GM12878 (cell line): ENCODE data around the gene DENND4C. TPM values are rescaled to one million over a fixed set of nuclear protein-coding genes. Genes with fewer than 3 reads are reported as not detected.

Experiments
- ATAC-seq: fragments of 200-7000 bp; cut with Tn5 transposase; 3 replicates; pipeline ENCODE4 v1.9.1; 2020; ENCODE audit warnings: mild to moderate bottlenecking, moderate library complexity
- BruUV-seq: library from RNA; stranded (reverse); fragments of 400-500 nt; replicated peaks from 2 replicates; lab custom pipeline; 2021; lab: Mats Ljungman, UMichigan
- CTCF ChIA-PET: fragments of 300-600 bp; sonication (Branson Sonifier 250); formaldehyde crosslinking; extraction: SDS; loops from one replicate; lab custom pipeline; 2021; ENCODE audit warnings: inconsistent platforms; lab: Yijun Ruan, JAX
- POLR2A ChIA-PET: fragments of 350-600 bp; formaldehyde crosslinking; extraction: SDS; loops from one replicate; lab custom pipeline; 2021; ENCODE audit warnings: inconsistent platforms; lab: Charles Lee
- RAD21 ChIA-PET: fragments of 300-600 bp; sonication (Branson Sonifier 250); formaldehyde crosslinking; loops from one replicate; lab custom pipeline; 2023; ENCODE audit warnings: antibody characterized with exemption; ENCODE audit not compliant: unreplicated experiment; lab: Charles Lee
- SMC1A ChIA-PET: fragments of 300-600 bp; sonication (Branson Sonifier 250); formaldehyde crosslinking; loops from one replicate; lab custom pipeline; 2023; ENCODE audit not compliant: unreplicated experiment, uncharacterized antibody; lab: Charles Lee
- DNase-seq: peaks from one replicate; pipeline ENCODE4 v3.0.0-alpha.2; 2011; ENCODE audit warnings: low read depth, low spot score
- FAIRE-seq: peaks from 3 replicates; lab custom pipeline; 2011; peaks lifted over from hg19 to GRCh38; lab: Jason Lieb, UNC
- H2AFZ ChIP-seq: 2 replicates; pipeline ENCODE4 v1.6.0; 2011; ENCODE audit warnings: low read depth, low read length, control low read depth; ENCODE audit not compliant: control insufficient read depth
- H3K27ac ChIP-seq: 2 replicates; pipeline ENCODE4 v1.5.1; 2011; ENCODE audit warnings: control low read depth; ENCODE audit not compliant: control insufficient read depth, insufficient read depth
- H3K27me3 ChIP-seq, 2 experiments: replicated peaks in 1 of 2; 2 replicates each; pipeline versions ENCODE4 v1.6.0 to v1.6.1; 2011; ENCODE audit warnings: low read length in 1 of 2; ENCODE audit not compliant: control insufficient read depth in 2 of 2, insufficient read depth in 2 of 2
- H3K36me3 ChIP-seq, 2 experiments: 2 replicates each; pipeline ENCODE4 v1.5.1; 2011; ENCODE audit warnings: low read length in 1 of 2; ENCODE audit not compliant: control insufficient read depth in 2 of 2, insufficient read depth in 2 of 2
- H3K4me1 ChIP-seq: 2 replicates; pipeline ENCODE4 v1.6.1; 2011; ENCODE audit warnings: mild to moderate bottlenecking, low read length, moderate library complexity, mixed read lengths; ENCODE audit not compliant: control insufficient read depth, insufficient read depth
- H3K4me2 ChIP-seq: 2 replicates; pipeline ENCODE4 v1.6.0; 2011; ENCODE audit warnings: control low read depth; ENCODE audit not compliant: control insufficient read depth, insufficient read depth
- H3K4me3 ChIP-seq: fragments of 200-600 bp; sonication (generic); 2 replicates; pipeline ENCODE4 v1.5.1; 2016
- H3K79me2 ChIP-seq: 2 replicates; pipeline ENCODE4 v1.6.0; 2011; ENCODE audit warnings: low read length; ENCODE audit not compliant: control insufficient read depth, insufficient read depth
- H3K9ac ChIP-seq: 2 replicates; pipeline ENCODE4 v1.8.0; 2011; ENCODE audit warnings: low read length, control low read depth, mixed read lengths; ENCODE audit not compliant: control insufficient read depth, insufficient read depth
- H3K9me3 ChIP-seq: replicated peaks from 3 replicates; pipeline ENCODE4 v1.5.1; 2011; ENCODE audit warnings: mild to moderate bottlenecking, low read length; ENCODE audit not compliant: control insufficient read depth, insufficient read depth
- H4K20me1 ChIP-seq: 2 replicates; pipeline ENCODE4 v1.6.0; 2011; ENCODE audit not compliant: control insufficient read depth, insufficient read depth
- BACH1 ChIP-seq: fragments of 450-650 bp; IDR thresholded peaks from 2 replicates; pipeline ENCODE4 v1.6.1; 2017; ENCODE audit warnings: mild to moderate bottlenecking, borderline replicate concordance
- PAX5 ChIP-seq: IDR thresholded peaks from 2 replicates; pipeline ENCODE4 v1.6.1; 2011; ENCODE audit warnings: low read depth, low read length, borderline replicate concordance
- SIX5 ChIP-seq: IDR thresholded peaks from 2 replicates; pipeline ENCODE4 v1.6.1; 2011; ENCODE audit warnings: mild to moderate bottlenecking, low read depth, low read length, moderate library complexity; ENCODE audit not compliant: severe bottlenecking
- WGBS: methylation state at CpG from one replicate; pipeline ENCODE4 v1.1.6; 2016; ENCODE audit warnings: low lambda C conversion rate; ENCODE audit not compliant: insufficient replicate concordance, insufficient coverage; ENCODE audit errors: missing lambda C conversion rate; 5-methylcytosine and 5-hydroxymethylcytosine counted together
- in situ Hi-C: fragments of 300-500 bp; cut with MboI; formaldehyde crosslinking; loops from 9 replicates; pipeline ENCODE4 v1.14.3; 2018; ENCODE audit warnings: mixed read lengths
- intact Hi-C: fragments of 100-400 bp; cut with micrococcal nuclease; formaldehyde crosslinking; loops from one replicate; pipeline ENCODE4 v1.14.2; 2022; ENCODE audit not compliant: unreplicated experiment
- polyA plus RNA-seq, 11 experiments: library from polyadenylated mRNA; depleted of rRNA in 4 of 11; unstranded in 6 of 11; stranded (reverse) in 5 of 11; fragments of >200 nt; fragmentation: Nextera tagmentation in 4 of 11; fragmentation: Illumina TruSeq in 1 of 11; extraction: Ambion mirVana in 4 of 11; extraction: Trizol in 1 of 11; gene quantifications; 1 replicate in 1 of 11; 2 replicates in 10 of 11; pipeline versions ENCODE4 v1.2.1 to v1.2.3, GENCODE V29; 2011 to 2016; ENCODE audit warnings: inconsistent platforms in 2 of 11, missing spikeins in 2 of 11, low read depth in 1 of 11
- total RNA-seq, 4 experiments: library from RNA; depleted of rRNA in 3 of 4; stranded (reverse); fragments of >200 nt in 3 of 4; fragmentation: Illumina TruSeq in 1 of 4; extraction: Trizol in 1 of 4; gene quantifications; 2 replicates each; pipeline versions ENCODE4 v1.2.1 to v1.2.3, GENCODE V29; 2013 to 2021
- TF ChIP-seq, protein P1 (sequence below): IDR thresholded peaks from 2 replicates; pipeline ENCODE4 v1.6.1; 2012; ENCODE audit warnings: low read length, inconsistent platforms
- TF ChIP-seq, protein P2 (sequence below): IDR thresholded peaks from 2 replicates; pipeline ENCODE4 v1.6.1; 2011; ENCODE audit warnings: borderline replicate concordance, low read depth, mild to moderate bottlenecking, moderate library complexity, low read length; ENCODE audit not compliant: insufficient read depth, poor library complexity, severe bottlenecking
- TF ChIP-seq, protein P3 (sequence below): fragments of 450-650 bp; IDR thresholded peaks from 2 replicates; pipeline ENCODE4 v1.6.1; 2017; ENCODE audit warnings: mild to moderate bottlenecking, low read depth, inconsistent platforms; ENCODE audit not compliant: poor library complexity, severe bottlenecking
- TF ChIP-seq, protein P4 (sequence below): fragments of 450-650 bp; IDR thresholded peaks from 2 replicates; pipeline ENCODE4 v1.6.1; 2017; ENCODE audit warnings: mild to moderate bottlenecking
- TF ChIP-seq, protein P5 (sequence below): fragments of 450-650 bp; formaldehyde crosslinking; IDR thresholded peaks from 2 replicates; pipeline ENCODE4 v1.5.0; 2022; ENCODE audit warnings: mild to moderate bottlenecking, missing genetic modification characterization

The DENND4C gene
- total and polyA plus RNA-seq, 10 of the 15 experiments (the other 5 are each of a cell fraction or from before 2014, with no cell fraction given): 8.2 to 49.3 (median 24.7) TPM

DNA sequence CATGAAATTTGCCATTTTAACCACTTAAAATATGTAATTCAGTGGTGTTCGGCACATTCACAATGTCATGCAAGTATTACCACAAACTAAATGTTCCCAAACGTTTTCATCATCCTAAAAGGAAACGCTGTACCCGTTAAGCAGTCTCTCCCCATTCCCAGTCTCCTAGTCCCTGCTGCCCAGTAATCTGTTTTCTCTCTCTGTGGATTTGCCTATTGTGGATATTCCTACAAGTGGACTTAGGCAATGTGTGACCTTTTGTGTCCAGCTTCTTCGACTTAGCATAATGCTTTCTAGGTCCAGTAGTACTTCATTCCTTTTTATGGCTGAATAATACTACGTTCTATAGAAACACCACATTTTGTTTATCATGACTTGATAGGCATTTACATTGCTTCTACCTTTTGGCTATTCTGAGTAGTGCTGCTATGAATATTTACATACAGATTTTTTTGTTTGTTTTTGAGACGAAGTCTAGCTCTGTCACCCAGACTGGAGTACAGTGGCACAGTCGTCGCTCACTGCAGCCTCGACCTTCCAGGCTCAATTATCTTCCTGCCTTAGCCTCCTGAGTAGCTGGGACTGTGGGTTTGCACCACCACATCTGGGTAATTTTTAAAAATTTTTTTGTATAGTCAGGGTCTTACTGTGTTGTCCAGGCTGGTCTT, 13.0 kb downstream of the DENND4C start:
- Histone ChIP-seq H3K79me2 (peaks cover 61% of the 10 kb centered on the region), H3K9ac (no peak overlapping the region), H4K20me1 (no peaks in the 10 kb centered on the region), H3K4me2 (no peak overlapping the region), H3K4me1 (no peaks in the 10 kb centered on the region), H3K27ac (no peak overlapping the region), H3K27me3 (no peaks in the 10 kb centered on the region), H3K4me3 (no peak overlapping the region), H3K9me3 (no peaks in the 10 kb centered on the region; the same call in 1 of the 3 replicates), H2AFZ (no peak overlapping the region), H3K36me3 (no peaks in the 10 kb centered on the region; a peak in 1 of 4 replicates)
- BruUV-seq: no TSS peak
- ChIA-PET RAD21 (no interaction called here), POLR2A (interaction anchor here (0.6 to 2.9 kb wide), 3 partner anchors 10 to 49 kb away, joined by 3 to 14 read pairs (median 3); no protein-coding TSS in a partner anchor), SMC1A (interaction anchor here (2.1 to 2.7 kb wide), 2 partner anchors 9 to 11 kb away, joined by 5 to 7 read pairs; no protein-coding TSS in a partner anchor), CTCF (interaction anchor here (1.1 kb wide), 1 partner anchor 35 kb away, joined by 3 read pairs; no protein-coding TSS in a partner anchor)
- in situ Hi-C loops: no loop called here
- TF ChIP-seq, protein P1, sequence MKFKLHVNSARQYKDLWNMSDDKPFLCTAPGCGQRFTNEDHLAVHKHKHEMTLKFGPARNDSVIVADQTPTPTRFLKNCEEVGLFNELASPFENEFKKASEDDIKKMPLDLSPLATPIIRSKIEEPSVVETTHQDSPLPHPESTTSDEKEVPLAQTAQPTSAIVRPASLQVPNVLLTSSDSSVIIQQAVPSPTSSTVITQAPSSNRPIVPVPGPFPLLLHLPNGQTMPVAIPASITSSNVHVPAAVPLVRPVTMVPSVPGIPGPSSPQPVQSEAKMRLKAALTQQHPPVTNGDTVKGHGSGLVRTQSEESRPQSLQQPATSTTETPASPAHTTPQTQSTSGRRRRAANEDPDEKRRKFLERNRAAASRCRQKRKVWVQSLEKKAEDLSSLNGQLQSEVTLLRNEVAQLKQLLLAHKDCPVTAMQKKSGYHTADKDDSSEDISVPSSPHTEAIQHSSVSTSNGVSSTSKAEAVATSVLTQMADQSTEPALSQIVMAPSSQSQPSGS: no peak
- TF ChIP-seq, protein P2, sequence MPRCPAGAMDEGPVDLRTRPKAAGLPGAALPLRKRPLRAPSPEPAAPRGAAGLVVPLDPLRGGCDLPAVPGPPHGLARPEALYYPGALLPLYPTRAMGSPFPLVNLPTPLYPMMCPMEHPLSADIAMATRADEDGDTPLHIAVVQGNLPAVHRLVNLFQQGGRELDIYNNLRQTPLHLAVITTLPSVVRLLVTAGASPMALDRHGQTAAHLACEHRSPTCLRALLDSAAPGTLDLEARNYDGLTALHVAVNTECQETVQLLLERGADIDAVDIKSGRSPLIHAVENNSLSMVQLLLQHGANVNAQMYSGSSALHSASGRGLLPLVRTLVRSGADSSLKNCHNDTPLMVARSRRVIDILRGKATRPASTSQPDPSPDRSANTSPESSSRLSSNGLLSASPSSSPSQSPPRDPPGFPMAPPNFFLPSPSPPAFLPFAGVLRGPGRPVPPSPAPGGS: no peak
- TF ChIP-seq, protein P3, sequence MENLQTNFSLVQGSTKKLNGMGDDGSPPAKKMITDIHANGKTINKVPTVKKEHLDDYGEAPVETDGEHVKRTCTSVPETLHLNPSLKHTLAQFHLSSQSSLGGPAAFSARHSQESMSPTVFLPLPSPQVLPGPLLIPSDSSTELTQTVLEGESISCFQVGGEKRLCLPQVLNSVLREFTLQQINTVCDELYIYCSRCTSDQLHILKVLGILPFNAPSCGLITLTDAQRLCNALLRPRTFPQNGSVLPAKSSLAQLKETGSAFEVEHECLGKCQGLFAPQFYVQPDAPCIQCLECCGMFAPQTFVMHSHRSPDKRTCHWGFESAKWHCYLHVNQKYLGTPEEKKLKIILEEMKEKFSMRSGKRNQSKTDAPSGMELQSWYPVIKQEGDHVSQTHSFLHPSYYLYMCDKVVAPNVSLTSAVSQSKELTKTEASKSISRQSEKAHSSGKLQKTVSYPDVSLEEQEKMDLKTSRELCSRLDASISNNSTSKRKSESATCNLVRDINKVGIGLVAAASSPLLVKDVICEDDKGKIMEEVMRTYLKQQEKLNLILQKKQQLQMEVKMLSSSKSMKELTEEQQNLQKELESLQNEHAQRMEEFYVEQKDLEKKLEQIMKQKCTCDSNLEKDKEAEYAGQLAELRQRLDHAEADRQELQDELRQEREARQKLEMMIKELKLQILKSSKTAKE: no peak
- TF ChIP-seq PAX5 (no peak), BACH1 (no peak), SIX5 (no peak)
- TF ChIP-seq, protein P4, sequence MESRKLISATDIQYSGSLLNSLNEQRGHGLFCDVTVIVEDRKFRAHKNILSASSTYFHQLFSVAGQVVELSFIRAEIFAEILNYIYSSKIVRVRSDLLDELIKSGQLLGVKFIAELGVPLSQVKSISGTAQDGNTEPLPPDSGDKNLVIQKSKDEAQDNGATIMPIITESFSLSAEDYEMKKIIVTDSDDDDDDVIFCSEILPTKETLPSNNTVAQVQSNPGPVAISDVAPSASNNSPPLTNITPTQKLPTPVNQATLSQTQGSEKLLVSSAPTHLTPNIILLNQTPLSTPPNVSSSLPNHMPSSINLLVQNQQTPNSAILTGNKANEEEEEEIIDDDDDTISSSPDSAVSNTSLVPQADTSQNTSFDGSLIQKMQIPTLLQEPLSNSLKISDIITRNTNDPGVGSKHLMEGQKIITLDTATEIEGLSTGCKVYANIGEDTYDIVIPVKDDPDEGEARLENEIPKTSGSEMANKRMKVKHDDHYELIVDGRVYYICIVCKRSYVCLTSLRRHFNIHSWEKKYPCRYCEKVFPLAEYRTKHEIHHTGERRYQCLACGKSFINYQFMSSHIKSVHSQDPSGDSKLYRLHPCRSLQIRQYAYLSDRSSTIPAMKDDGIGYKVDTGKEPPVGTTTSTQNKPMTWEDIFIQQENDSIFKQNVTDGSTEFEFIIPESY: no peak
- TF ChIP-seq, protein P5, sequence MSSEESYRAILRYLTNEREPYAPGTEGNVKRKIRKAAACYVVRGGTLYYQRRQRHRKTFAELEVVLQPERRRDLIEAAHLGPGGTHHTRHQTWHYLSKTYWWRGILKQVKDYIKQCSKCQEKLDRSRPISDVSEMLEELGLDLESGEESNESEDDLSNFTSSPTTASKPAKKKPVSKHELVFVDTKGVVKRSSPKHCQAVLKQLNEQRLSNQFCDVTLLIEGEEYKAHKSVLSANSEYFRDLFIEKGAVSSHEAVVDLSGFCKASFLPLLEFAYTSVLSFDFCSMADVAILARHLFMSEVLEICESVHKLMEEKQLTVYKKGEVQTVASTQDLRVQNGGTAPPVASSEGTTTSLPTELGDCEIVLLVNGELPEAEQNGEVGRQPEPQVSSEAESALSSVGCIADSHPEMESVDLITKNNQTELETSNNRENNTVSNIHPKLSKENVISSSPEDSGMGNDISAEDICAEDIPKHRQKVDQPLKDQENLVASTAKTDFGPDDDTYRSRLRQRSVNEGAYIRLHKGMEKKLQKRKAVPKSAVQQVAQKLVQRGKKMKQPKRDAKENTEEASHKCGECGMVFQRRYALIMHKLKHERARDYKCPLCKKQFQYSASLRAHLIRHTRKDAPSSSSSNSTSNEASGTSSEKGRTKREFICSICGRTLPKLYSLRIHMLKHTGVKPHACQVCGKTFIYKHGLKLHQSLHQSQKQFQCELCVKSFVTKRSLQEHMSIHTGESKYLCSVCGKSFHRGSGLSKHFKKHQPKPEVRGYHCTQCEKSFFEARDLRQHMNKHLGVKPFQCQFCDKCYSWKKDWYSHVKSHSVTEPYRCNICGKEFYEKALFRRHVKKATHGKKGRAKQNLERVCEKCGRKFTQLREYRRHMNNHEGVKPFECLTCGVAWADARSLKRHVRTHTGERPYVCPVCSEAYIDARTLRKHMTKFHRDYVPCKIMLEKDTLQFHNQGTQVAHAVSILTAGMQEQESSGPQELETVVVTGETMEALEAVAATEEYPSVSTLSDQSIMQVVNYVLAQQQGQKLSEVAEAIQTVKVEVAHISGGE (CRISPR knock-in tag): no peak
- WGBS: 86% methylated on average over 10 of the region's 10 CpGs
- no peak for ATAC-seq
- FAIRE-seq: no peak
- DNase-seq: no peak
- intact Hi-C loops: no loop called here
